ENCODE results near the gene SUCLG1. TPM values are rescaled to one million over a fixed set of nuclear protein-coding genes. Genes with fewer than 3 reads are reported as not detected.

Gene SUCLG1
- total RNA-seq, 1 donor from 2014 or later, result 55.7 TPM

Other genes starting within 250 kb of the SUCLG1 start
- gene DNAH6, start 57.2 kb upstream of the SUCLG1 start, total RNA-seq, result 0.03 TPM in 1 of 2 replicates, not detected in the other